Measurements from ENCODE around the gene OR5I1.
"Not testable (repeated sequence)": the region's sequence is repeated elsewhere in the genome, so short reads cannot be mapped to it uniquely, and the experiment has no call there.

Gene OR5I1

DNA sequence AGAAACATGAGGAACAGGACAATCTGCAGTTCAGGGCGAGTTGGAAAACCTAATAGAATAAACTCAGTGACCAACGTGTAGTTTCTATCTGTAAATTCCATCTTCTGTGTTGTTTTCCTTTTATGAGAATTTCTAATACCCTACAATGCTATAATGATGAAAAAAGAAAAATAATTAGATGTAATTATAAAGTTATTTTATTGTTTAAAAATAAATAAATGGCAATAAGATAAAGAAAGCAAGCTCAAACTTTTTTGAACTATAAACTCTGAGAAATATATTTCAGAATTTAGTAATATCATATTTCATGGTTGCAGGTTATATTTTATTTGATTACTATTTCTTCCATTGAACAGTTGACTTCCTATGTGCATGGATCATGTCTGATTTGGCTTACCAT, at the start of gene OR5I1:
TSS of gene OR5I1 (minus strand) at position 101 of the 400 bp plus-strand sequence. CDS start at position 101, 0 bp downstream.
- no peak for DNase-seq

DNA sequence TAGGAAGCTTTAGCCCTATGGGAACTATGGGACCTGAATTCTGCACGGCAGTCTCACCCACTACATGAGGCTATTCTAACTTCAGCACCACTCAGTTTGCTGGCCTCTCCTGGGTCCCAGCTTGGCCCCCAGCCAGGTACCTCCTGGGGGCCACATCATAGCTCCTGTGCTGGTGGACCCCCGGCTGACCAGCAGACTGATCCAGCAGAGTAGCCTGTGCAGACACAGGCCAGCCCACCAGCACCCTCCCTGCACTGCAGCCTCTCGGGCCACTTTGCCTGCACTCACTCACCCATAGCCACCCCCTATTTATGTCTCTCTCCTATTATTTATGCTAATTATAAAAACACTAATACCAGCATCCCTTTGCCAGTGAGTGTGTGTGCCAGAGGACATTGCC, 34.7 kb upstream of the OR5I1 start:
- no peak for DNase-seq

DNA sequence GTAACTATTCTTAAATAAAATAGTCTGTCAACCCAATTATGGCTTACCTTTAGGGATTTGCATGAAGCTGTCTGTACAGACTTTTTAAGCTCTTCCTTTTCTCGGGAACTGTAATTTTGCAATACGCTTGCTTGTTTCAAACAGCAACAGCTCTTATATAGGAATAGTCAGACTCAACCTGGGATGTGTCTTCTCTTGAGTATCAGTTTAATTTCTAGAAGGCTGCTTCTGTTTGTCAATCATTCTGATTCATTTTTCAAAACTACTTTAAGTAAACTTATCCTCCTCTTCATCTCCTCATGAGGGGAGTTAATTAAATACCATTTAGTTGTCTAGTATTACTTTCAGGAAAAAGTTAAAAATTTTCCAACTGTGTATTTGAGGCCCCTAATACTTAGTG, 33.6 kb upstream of the OR5I1 start, which contains the start of gene OR10AG1:
TSS of gene OR10AG1 (minus strand) at position 101 of the 400 bp plus-strand sequence. CDS start at position 63, 38 bp downstream.
- no peak for DNase-seq

DNA sequence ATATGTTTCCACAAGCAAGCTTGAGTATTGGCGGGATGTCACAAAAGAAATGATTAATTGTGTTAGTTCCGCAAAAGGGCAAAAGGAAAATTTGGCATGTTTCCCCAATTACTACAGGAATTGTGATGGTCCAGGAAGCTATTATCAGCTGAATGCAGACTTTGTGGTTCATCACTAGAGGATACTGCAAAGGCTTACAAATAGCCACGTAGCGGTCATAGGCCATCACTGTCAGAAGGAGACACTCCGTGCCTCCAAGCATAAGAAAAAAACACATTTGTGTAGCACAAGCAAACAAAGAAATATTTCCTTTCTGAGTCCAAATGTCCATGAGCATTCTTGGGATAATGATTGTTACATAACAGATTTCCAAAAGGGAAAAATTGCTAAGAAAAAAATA, 31.7 kb upstream of the OR5I1 start:
- DNase-seq = no peak

DNA sequence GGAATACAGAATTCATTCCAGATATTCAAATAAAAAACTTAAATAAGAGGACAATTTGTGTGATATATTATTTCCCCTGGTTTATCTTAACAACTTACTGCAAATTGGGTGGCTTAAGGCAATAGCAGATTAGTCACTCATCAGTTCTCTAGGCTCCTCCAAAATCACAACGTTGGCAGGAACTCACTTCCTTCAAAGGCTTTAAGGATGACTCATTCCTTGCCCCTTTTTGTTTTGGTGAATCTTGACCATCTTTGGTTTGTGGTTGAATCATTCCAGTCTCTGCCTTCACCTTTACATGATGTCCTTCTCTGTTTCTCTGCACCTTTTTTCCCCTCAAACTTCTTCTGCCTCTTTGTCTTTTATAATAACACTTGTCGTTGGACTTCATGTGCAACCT, 30.2 kb upstream of the OR5I1 start:
- DNase-seq = no peak

DNA sequence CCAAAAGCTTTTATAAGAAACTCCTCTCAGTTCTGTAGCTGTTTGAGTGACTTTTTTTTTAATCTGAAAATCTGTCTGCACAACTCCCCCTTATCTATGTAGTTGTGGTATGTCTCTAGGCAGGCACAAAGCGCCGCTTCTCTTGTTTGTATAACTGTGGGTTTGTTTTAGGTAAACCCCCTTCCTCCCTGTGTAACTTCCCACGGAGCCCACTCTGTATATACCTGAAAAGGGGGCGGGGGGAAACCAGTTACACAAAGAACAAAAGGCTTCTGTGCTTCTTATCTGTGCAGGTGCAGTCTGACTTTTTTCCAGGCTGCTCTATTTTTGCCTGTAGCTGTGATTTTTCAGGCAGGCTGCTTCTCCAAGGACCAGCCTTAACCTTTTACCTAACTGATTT, 20.3 kb upstream of the OR5I1 start:
- DNase-seq = no peak

DNA sequence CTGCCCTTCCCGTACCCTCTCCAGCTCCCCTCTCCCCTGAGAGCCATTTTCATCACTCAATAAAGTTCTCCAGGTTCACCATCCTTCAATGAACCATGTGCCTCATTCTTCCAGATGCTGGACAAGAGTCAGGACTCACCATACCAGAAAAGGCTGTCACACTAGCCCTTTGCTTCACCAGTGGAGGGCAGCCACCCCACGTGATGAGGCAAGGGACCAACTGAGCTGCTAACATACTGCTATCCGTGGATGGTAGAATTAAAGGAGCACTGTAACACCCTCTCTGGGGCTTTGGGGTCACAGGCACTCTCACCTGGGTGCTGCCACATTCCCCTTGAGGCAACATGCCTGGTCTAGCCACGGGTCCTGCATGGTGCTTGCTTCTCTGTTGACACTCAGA, 13.1 kb upstream of the OR5I1 start:
- DNase-seq = no peak

DNA sequence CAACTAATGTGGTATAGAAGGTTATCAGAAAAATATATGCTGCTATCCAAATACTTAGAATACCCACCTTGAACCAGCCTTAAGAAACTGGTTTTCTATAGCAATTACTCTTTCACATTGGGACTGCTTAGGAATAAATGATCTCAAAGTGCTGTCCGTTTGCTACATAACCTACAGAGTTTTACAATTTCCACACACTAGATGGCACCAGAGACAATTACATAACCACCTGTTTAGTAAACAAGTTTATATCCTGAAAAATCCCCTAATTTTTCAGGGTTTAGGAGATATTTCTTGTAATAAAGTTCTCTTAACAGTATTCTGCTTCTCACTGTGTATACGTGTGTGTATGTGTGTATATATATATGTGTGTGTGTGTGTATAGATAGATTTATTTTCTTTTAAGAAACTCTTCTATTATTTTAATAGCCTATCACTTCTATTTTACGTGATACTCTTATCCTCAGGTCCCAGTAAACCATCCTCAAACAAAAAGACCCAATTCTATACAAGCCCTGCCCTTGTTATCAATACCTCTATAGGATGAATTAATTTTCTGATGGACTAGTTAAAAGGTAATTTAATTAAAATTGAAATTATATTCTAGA, 6.7 kb upstream of the OR5I1 start:
- DNase-seq = no peak

DNA sequence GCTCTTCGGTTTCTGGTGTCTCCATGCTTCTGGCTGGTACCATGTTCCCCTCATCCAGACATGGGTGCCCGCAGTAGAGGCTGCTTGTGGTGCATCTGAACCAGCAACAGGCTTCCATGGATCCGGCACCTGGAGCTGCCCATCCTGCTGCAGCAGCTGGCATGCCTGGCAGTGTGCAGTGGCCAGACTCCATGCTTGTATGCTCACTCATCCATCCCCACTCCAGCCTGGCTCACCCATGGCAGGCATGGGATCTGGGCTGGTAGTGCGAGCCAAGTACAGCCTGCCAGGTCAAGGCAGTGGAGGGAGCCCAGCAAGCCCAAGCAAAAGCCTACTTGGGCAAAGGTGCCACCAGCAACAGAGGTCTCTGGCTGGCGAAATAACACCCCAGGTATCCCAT, 15.7 kb downstream of the OR5I1 start:
- DNase-seq = no peak

DNA sequence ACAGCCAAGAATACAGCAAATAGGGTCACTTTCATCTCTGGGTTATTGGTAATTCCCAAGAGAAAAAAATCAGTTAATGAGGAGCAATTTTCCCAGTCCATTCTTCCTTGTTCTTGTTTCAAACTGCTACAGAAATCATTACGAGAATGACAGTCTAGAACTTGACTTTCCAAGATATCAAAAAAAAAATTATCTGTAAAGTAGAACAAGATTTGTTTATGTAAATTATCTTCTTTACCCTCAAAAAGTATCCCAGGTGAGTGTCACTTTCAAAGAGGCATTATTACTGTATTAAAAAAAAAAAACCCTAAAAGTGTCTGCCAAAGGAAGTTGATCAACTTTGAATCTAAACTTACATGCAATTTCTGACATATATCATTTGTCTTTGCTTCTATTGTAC, 21.7 kb downstream of the OR5I1 start, which contains the start of gene OR5W2:
TSS of gene OR5W2 (minus strand) at position 101 of the 400 bp plus-strand sequence. CDS start at position 101, 0 bp downstream.
- no peak for DNase-seq

DNA sequence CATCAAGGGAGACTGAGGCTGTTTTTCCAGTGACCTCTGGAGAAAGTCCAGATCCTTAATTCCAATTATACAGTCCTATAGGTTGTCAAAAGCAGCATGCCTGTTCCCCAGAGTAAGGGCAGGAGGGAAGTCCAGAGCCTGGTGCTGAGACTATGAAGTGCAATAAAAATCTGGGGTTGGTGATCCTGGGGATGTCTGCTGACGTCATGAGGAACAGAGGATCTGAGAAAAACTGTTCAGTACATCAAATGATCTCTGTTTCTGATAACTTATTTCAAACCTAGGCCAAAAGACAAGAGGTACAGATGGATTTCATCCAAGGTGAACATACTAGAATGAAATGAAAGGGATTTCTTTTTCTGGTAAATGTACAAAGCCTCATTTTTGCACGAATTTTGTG, 33.9 kb downstream of the OR5I1 start:
- no peak for DNase-seq

DNA sequence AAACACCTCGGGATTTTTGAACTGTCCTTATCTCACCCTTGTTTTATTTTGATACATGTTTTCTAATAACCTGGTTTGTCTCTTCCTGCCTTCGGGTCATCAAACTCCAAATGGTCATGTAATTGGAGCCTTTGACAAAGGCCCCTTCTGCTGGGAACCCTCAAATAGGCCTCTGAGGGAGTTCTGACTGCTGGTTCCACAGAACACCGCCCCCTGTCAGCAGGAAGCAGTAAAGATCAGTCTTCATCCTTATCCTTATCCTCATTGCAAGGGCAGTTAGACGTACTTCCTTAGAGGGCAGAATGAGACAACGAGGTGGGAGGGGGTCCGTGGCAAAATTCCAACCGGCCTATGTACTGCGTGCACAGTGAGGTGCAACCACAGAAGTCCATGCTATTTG, 41.0 kb downstream of the OR5I1 start:
- no peak for DNase-seq

DNA sequence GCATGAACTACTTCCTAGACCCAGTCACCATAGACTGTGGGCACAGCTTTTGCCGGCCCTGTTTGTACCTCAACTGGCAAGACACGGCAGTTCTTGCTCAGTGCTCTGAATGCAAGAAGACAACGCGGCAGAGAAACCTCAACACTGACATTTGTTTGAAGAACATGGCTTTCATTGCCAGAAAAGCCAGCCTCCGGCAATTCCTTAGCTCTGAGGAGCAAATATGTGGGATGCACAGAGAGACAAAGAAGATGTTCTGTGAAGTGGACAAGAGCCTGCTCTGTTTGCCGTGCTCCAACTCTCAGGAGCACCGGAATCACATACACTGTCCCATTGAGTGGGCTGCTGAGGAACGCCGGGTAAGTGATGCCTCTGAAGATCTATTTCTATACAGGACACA, 50.7 kb downstream of the OR5I1 start:
- not testable (repeated sequence) for DNase-seq

All from T1000 (cell line).